MM.1S (cell line): ENCODE data around the gene PTPRN2.

ENCODE experiments used
- CTCF ChIP-seq: fragments of 300-600 bp; sonication (generic); IDR thresholded peaks from 2 replicates; pipeline ENCODE4 v1.5.1; 2016; ENCODE audit warnings: antibody characterized with exemption, low read length, mixed read lengths
- EZH2 ChIP-seq: fragments of 300-600 bp; sonication (generic); optimal IDR thresholded peaks from 2 replicates; pipeline ENCODE3; 2017; ENCODE audit warnings: low read depth, mild to moderate bottlenecking, antibody characterized with exemption, low read length, mixed read lengths
- EZH2phosphoT487 ChIP-seq: fragments of 300-600 bp; sonication (generic); IDR thresholded peaks from 2 replicates; pipeline ENCODE4 v1.6.1; 2018; ENCODE audit warnings: antibody characterized with exemption, low read length

GRCh38 chr7:157840914-157841772, 746.5 kb downstream of the PTPRN2 start:
- no peak for TF ChIP-seq CTCF
- no peak for TF ChIP-seq EZH2
- TF ChIP-seq EZH2phosphoT487 = no peak
